Transverse colon (tissue), 4 donors: ENCODE data around the gene NAA80.

Source experiments
- POLR2A ChIP-seq: fragments of 450-650 bp; IDR thresholded peaks from one replicate; pipeline ENCODE4 v1.6.1; 2016; ENCODE audit warnings: antibody characterized with exemption, mild to moderate bottlenecking, moderate library complexity
- POLR2AphosphoS5 ChIP-seq, 3 donors: sonication (generic); formaldehyde crosslinking; IDR thresholded peaks; one replicate each; pipeline ENCODE4 v1.6.1; 2016; ENCODE audit warnings: antibody characterized with exemption in 3 of 3
- TF ChIP-seq, protein P1 (sequence below), 5 experiments: fragments of 200-600 bp in 3 of 5; fragments of 450-650 bp in 2 of 5; sonication (generic) in 3 of 5; IDR thresholded peaks; 1 replicate in 2 of 5; 2 replicates in 3 of 5; pipeline ENCODE4 v1.5.1; 2016 to 2017; ENCODE audit warnings: antibody characterized with exemption in 5 of 5, inconsistent platforms in 3 of 5, mild to moderate bottlenecking in 2 of 5, moderate library complexity in 1 of 5

DNA sequence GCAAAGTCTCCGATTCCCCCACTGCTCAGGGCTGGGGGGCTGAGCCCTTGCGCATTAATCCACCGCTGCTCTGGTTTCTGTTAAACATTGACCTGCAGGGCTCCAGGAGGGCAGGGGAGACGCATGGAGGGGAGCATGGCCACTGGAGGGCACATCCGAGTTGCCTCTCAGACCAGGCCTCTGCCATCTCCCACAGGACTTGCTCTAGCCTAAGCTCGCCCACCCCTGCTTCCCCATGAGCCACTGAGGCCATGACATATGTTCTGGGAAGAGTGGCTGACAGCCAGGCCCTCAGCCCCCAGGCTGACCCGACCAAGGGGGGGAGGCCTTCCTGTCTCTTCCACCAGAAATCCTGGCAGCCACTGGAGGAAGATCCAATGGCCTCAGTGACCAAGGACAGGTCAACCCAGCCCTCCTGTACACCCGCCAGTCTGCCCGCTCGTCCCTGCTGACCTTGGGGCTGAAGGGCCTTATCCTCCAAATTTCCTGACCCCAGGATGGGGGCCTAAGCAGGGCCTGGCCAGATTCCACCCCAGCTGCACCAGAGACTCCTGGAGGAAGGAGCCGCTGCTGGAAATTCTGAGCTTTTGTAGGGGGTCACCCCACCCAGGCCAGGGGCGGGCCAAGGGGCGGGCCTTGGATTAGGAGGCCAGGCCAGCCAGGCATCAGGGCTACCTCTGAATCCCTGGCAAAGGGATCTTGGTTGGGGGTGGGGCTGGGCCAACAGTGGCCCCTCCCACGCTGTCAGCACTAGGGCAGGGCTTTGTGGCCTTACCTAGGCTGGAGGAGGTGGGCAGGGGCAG is 4.0 kb upstream of the NAA80 start, which contains the start of gene HYAL1:
- TF ChIP-seq, protein P1, sequence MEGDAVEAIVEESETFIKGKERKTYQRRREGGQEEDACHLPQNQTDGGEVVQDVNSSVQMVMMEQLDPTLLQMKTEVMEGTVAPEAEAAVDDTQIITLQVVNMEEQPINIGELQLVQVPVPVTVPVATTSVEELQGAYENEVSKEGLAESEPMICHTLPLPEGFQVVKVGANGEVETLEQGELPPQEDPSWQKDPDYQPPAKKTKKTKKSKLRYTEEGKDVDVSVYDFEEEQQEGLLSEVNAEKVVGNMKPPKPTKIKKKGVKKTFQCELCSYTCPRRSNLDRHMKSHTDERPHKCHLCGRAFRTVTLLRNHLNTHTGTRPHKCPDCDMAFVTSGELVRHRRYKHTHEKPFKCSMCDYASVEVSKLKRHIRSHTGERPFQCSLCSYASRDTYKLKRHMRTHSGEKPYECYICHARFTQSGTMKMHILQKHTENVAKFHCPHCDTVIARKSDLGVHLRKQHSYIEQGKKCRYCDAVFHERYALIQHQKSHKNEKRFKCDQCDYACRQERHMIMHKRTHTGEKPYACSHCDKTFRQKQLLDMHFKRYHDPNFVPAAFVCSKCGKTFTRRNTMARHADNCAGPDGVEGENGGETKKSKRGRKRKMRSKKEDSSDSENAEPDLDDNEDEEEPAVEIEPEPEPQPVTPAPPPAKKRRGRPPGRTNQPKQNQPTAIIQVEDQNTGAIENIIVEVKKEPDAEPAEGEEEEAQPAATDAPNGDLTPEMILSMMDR (IDR thresholded peaks at IDR 0.05) = peak in 1 of 5 experiments; percentile 12
- TF ChIP-seq POLR2AphosphoS5 (IDR thresholded peaks at IDR 0.05) = no peak
- no peak for TF ChIP-seq POLR2A
